K562 (cell line): ENCODE data around the gene FLT1. TPM values are rescaled to one million over a fixed set of nuclear protein-coding genes. Genes with fewer than 3 reads are reported as not detected.

ENCODE experiments used
- FIP1L1 ChIP-seq: fragments of 200-400 bp; formaldehyde crosslinking; IDR thresholded peaks from 2 replicates; pipeline ENCODE4 v1.6.1; 2018; ENCODE audit warnings: mild to moderate bottlenecking, low read depth, low read length; ENCODE audit not compliant: poor library complexity, severe bottlenecking
- L3MBTL2 ChIP-seq: fragments of 450-650 bp; IDR thresholded peaks from 2 replicates; pipeline ENCODE4 v1.6.1; 2016; ENCODE audit warnings: mild to moderate bottlenecking, moderate library complexity
- MBD2 ChIP-seq: sonication (generic); IDR thresholded peaks from 2 replicates; pipeline ENCODE4 v1.6.1; 2016; ENCODE audit warnings: low read depth, borderline replicate concordance
- MYC ChIP-seq, 2 experiments: fragments of 250-450 bp in 1 of 2; sonication (Bioruptor Pico) in 1 of 2; IDR thresholded peaks; 2 replicates each; pipeline versions ENCODE4 v1.5.1 to v1.6.1; 2012 to 2021; ENCODE audit warnings: low read depth in 2 of 2, borderline replicate concordance in 1 of 2, improper control_type of control experiment in 1 of 2, low read length in 1 of 2, mild to moderate bottlenecking in 1 of 2, moderate library complexity in 1 of 2
- NCOR1 ChIP-seq: fragments of 450-650 bp; IDR thresholded peaks from 2 replicates; pipeline ENCODE4 v1.6.1; 2016; ENCODE audit warnings: mild to moderate bottlenecking, moderate library complexity
- RBFOX2 ChIP-seq: fragments of 200-400 bp; formaldehyde crosslinking; IDR thresholded peaks from 2 replicates; pipeline ENCODE4 v1.6.1; 2017; ENCODE audit warnings: low read depth, mild to moderate bottlenecking, low read length, moderate library complexity
- U2AF1 ChIP-seq: fragments of 200-400 bp; formaldehyde crosslinking; optimal IDR thresholded peaks from 2 replicates; pipeline ENCODE3; 2017; ENCODE audit warnings: mild to moderate bottlenecking, low read depth, low read length, moderate library complexity
- ZNF239 ChIP-seq: fragments of 250-450 bp; sonication (Bioruptor Pico); IDR thresholded peaks from 2 replicates; pipeline ENCODE4 v1.4.0; 2020; ENCODE audit warnings: mild to moderate bottlenecking
- polyA plus RNA-seq, 8 experiments: library from polyadenylated mRNA; depleted of rRNA in 4 of 8; stranded (reverse) in 5 of 8; unstranded in 3 of 8; fragments of >200 nt; fragmentation: Nextera tagmentation in 2 of 8; fragmentation: Illumina TruSeq in 1 of 8; extraction: Ambion mirVana in 2 of 8; extraction: Trizol in 1 of 8; gene quantifications; 2 replicates each; pipeline versions ENCODE4 v1.2.1 to v1.2.3, GENCODE V29; 2011 to 2014; ENCODE audit warnings: inconsistent platforms in 1 of 8, missing spikeins in 1 of 8
- total RNA-seq, 7 experiments: library from RNA; depleted of rRNA in 6 of 7; stranded (reverse); fragments of >200 nt in 6 of 7; fragmentation: Illumina TruSeq in 2 of 7; extraction: Trizol in 2 of 7; gene quantifications; 2 replicates each; pipeline versions ENCODE4 v1.2.1 to v1.2.3, GENCODE V29; 2011 to 2021; ENCODE audit warnings: low replicate concordance in 1 of 7
- TF ChIP-seq, protein P1 (sequence below): fragments of 450-650 bp; IDR thresholded peaks from 2 replicates; pipeline ENCODE4 v1.6.1; 2017; ENCODE audit warnings: antibody characterized with exemption, mild to moderate bottlenecking
- TF ChIP-seq, protein P2 (sequence below), 2 experiments: fragments of 250-450 bp in 1 of 2; fragments of 450-650 bp in 1 of 2; sonication (Bioruptor Pico) in 1 of 2; IDR thresholded peaks; 2 replicates each; pipeline versions ENCODE4 v1.6.1 to v1.8.0; 2016 to 2021; ENCODE audit warnings: mild to moderate bottlenecking in 2 of 2, moderate library complexity in 2 of 2, missing compliant biosample characterization in 1 of 2, missing genetic modification characterization in 1 of 2
- TF ChIP-seq, protein P3 (sequence below): fragments of 450-650 bp; IDR thresholded peaks from 2 replicates; pipeline ENCODE4 v1.6.1; 2016; ENCODE audit warnings: mild to moderate bottlenecking, moderate library complexity

FLT1 gene
- total and polyA plus RNA-seq, 9 of the 15 experiments (the other 6 are each of a cell fraction or from before 2014, with no cell fraction given) = 0.01 to 2.0 (median 0.22) TPM

DNA sequence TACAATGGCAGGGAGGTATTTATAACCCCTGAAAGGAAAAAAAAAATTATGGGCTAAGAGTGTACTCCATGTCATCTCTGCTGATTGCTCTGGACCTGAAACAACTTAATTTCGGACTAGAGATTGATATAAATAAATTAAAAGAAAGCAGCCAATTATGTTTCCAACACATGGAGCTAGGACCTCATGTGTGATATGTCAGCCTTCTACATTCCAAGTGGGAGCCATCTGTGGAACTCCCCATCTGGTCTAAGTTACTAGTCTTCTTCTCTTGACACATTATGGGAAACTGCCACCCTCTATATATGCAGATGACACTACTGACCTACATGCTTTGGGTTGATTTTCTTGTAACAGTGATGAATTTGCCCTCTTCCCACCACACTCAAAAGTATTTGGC lies 86.1 kb downstream of the FLT1 start (continued):
- TF ChIP-seq, protein P1, sequence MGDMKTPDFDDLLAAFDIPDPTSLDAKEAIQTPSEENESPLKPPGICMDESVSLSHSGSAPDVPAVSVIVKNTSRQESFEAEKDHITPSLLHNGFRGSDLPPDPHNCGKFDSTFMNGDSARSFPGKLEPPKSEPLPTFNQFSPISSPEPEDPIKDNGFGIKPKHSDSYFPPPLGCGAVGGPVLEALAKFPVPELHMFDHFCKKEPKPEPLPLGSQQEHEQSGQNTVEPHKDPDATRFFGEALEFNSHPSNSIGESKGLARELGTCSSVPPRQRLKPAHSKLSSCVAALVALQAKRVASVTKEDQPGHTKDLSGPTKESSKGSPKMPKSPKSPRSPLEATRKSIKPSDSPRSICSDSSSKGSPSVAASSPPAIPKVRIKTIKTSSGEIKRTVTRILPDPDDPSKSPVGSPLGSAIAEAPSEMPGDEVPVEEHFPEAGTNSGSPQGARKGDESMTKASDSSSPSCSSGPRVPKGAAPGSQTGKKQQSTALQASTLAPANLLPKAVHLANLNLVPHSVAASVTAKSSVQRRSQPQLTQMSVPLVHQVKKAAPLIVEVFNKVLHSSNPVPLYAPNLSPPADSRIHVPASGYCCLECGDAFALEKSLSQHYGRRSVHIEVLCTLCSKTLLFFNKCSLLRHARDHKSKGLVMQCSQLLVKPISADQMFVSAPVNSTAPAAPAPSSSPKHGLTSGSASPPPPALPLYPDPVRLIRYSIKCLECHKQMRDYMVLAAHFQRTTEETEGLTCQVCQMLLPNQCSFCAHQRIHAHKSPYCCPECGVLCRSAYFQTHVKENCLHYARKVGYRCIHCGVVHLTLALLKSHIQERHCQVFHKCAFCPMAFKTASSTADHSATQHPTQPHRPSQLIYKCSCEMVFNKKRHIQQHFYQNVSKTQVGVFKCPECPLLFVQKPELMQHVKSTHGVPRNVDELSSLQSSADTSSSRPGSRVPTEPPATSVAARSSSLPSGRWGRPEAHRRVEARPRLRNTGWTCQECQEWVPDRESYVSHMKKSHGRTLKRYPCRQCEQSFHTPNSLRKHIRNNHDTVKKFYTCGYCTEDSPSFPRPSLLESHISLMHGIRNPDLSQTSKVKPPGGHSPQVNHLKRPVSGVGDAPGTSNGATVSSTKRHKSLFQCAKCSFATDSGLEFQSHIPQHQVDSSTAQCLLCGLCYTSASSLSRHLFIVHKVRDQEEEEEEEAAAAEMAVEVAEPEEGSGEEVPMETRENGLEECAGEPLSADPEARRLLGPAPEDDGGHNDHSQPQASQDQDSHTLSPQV = peak; percentile 52; the same call in 1 of the 2 replicates
- TF ChIP-seq FIP1L1 = no peak
- TF ChIP-seq U2AF1 = no peak
- no peak for TF ChIP-seq NCOR1
- TF ChIP-seq ZNF239 (CRISPR knock-in tag) = no peak
- TF ChIP-seq, protein P2, sequence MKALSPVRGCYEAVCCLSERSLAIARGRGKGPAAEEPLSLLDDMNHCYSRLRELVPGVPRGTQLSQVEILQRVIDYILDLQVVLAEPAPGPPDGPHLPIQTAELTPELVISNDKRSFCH (CRISPR knock-in tag; IDR thresholded peaks at IDR 0.05) = no peak
- TF ChIP-seq, protein P2 (tag; IDR thresholded peaks at IDR 0.05) = no peak
- TF ChIP-seq, protein P3, sequence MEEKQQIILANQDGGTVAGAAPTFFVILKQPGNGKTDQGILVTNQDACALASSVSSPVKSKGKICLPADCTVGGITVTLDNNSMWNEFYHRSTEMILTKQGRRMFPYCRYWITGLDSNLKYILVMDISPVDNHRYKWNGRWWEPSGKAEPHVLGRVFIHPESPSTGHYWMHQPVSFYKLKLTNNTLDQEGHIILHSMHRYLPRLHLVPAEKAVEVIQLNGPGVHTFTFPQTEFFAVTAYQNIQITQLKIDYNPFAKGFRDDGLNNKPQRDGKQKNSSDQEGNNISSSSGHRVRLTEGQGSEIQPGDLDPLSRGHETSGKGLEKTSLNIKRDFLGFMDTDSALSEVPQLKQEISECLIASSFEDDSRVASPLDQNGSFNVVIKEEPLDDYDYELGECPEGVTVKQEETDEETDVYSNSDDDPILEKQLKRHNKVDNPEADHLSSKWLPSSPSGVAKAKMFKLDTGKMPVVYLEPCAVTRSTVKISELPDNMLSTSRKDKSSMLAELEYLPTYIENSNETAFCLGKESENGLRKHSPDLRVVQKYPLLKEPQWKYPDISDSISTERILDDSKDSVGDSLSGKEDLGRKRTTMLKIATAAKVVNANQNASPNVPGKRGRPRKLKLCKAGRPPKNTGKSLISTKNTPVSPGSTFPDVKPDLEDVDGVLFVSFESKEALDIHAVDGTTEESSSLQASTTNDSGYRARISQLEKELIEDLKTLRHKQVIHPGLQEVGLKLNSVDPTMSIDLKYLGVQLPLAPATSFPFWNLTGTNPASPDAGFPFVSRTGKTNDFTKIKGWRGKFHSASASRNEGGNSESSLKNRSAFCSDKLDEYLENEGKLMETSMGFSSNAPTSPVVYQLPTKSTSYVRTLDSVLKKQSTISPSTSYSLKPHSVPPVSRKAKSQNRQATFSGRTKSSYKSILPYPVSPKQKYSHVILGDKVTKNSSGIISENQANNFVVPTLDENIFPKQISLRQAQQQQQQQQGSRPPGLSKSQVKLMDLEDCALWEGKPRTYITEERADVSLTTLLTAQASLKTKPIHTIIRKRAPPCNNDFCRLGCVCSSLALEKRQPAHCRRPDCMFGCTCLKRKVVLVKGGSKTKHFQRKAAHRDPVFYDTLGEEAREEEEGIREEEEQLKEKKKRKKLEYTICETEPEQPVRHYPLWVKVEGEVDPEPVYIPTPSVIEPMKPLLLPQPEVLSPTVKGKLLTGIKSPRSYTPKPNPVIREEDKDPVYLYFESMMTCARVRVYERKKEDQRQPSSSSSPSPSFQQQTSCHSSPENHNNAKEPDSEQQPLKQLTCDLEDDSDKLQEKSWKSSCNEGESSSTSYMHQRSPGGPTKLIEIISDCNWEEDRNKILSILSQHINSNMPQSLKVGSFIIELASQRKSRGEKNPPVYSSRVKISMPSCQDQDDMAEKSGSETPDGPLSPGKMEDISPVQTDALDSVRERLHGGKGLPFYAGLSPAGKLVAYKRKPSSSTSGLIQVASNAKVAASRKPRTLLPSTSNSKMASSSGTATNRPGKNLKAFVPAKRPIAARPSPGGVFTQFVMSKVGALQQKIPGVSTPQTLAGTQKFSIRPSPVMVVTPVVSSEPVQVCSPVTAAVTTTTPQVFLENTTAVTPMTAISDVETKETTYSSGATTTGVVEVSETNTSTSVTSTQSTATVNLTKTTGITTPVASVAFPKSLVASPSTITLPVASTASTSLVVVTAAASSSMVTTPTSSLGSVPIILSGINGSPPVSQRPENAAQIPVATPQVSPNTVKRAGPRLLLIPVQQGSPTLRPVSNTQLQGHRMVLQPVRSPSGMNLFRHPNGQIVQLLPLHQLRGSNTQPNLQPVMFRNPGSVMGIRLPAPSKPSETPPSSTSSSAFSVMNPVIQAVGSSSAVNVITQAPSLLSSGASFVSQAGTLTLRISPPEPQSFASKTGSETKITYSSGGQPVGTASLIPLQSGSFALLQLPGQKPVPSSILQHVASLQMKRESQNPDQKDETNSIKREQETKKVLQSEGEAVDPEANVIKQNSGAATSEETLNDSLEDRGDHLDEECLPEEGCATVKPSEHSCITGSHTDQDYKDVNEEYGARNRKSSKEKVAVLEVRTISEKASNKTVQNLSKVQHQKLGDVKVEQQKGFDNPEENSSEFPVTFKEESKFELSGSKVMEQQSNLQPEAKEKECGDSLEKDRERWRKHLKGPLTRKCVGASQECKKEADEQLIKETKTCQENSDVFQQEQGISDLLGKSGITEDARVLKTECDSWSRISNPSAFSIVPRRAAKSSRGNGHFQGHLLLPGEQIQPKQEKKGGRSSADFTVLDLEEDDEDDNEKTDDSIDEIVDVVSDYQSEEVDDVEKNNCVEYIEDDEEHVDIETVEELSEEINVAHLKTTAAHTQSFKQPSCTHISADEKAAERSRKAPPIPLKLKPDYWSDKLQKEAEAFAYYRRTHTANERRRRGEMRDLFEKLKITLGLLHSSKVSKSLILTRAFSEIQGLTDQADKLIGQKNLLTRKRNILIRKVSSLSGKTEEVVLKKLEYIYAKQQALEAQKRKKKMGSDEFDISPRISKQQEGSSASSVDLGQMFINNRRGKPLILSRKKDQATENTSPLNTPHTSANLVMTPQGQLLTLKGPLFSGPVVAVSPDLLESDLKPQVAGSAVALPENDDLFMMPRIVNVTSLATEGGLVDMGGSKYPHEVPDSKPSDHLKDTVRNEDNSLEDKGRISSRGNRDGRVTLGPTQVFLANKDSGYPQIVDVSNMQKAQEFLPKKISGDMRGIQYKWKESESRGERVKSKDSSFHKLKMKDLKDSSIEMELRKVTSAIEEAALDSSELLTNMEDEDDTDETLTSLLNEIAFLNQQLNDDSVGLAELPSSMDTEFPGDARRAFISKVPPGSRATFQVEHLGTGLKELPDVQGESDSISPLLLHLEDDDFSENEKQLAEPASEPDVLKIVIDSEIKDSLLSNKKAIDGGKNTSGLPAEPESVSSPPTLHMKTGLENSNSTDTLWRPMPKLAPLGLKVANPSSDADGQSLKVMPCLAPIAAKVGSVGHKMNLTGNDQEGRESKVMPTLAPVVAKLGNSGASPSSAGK = peak; percentile 45; the same call in 1 of the 2 replicates
- no peak for TF ChIP-seq RBFOX2
- no peak for TF ChIP-seq MYC (IDR thresholded peaks at IDR 0.05; ENCODE audit: low read depth, low read length)
- TF ChIP-seq MYC (CRISPR knock-in tag; IDR thresholded peaks at IDR 0.05; ENCODE audit: borderline replicate concordance, low read depth) = no peak
- no peak for TF ChIP-seq MBD2
- TF ChIP-seq L3MBTL2 = peak; percentile 31; the same call in 1 of the 2 replicates
